ENCODE data around the gene RAB43.
"Not testable (repeated sequence)": the region's sequence is repeated elsewhere in the genome, so short reads cannot be mapped to it uniquely, and the experiment has no call there.

RAB43 gene

GRCh38 chr3:129087138-129087702 is 34.4 kb downstream of the RAB43 start:
- no peak for DNase-seq

DNA sequence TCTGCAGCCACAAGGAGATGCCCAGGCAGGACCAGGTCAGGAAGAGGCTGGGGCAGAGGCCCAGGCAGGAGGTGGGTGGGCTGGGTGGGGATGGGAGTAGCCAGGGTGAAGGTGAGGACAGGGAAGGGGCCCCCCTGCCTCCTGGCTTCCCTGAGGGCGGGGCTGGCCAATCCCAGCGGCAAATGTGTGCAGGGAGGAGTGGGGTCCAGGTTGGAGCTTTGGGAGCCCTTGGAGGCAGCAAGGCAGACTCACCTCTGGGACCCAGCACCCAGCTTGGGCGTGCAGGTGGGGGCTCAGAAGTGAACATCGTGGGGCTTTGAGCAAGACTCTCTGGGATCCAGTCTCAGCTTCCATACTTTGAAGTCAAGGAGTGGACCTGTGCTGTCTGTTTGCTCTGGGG is 35.8 kb downstream of the RAB43 start:
- no peak for DNase-seq

DNA sequence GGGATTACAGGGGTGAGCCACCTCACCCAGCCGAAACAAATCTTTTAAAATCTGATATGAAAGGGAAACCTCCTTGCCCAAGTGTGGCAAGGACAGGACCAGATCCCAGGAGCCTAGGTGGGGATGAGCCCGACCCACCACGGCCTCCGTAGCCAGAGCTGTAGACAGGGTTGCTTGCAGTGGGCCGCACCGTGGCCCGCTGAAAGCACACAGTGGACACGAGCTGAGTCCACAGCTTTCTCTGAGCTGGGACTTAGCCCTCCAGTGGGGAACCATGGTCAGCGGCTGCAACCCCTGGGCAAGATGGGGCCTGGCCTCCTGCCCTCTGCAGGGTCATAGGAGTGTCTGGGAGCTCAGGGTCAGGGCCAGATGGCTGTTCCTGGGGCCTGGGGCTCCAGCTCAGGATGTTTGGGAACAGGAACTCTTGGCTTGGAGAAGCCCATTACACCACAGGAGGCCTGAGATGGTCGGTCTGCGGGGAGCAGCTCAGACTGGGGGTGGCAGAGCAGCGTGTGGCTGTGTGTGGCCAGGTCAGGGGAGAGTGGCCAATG is 36.4 kb downstream of the RAB43 start:
- DNase-seq, result no peak

GRCh38 chr3:129084501-129084900 is 37.1 kb downstream of the RAB43 start:
- DNase-seq, result no peak

DNA sequence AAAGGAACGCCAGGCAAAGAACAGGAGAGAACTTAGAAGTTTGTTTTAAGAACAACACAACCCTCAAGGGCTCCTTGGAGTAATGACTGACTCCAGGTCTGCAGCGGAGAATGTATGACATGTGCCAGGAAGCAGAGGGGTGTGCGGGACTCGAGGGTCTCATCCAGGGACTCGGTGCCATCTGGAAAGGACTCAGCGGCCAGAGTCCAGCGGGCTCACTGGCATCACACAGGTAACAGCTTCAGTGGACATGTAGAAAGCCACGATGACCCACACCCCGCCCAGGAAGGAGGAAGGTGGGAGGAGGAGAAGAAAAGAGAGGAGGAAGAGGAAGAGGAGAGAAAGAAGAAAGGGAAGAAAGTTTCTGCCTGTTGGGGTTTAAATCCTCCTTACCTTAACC is 39.6 kb downstream of the RAB43 start:
- no peak for DNase-seq

GRCh38 chr3:129081503-129081902 is 40.1 kb downstream of the RAB43 start:
- DNase-seq, result no peak

- no peak for DNase-seq
These were observed 43.1 kb downstream of the RAB43 start for GRCh38 chr3:129078510-129078909.

- DNase-seq, result no peak
These were observed 44.4 kb downstream of the RAB43 start for GRCh38 chr3:129077222-129077621.

DNA sequence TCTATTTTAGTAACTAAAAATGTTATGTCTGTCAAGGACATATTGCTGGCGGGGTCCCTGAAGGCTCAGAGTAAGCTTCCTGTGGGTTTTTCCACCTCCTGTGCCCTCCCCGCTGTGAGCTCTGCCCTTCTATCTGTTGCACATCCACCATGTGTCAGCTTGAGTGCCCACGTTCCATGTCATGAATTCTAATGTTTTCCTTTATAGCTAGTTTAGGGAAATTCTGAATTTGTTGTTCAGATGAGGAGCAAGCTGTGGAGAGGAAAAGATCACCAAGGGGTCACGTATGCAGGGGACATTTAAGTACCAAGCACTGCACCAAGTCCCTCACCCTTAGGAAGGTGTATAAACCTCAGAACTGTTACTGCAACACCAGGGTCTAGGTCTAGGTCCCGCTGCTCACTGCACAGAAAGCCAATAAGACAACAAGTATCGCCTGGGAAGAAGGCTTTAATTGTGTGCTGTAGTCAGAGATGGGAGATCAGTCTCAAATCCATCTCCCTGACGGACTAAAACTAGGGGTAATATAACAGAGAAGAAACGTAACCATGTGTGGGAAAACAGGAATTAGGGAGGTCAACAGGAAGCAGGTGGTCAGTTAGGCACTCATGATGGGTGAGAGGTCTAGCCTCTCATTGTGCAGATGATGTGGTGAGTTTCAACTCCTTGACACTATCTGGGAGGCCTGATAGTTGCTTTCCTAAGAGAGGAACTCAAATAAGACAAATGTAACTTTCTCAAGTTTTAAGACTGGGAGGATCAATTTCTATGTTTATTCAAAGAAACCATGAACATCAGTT is 51.3 kb downstream of the RAB43 start:
- no peak for DNase-seq

GRCh38 chr3:129069313-129070085 is 52.1 kb downstream of the RAB43 start:
- DNase-seq, result not testable (repeated sequence)

DNA sequence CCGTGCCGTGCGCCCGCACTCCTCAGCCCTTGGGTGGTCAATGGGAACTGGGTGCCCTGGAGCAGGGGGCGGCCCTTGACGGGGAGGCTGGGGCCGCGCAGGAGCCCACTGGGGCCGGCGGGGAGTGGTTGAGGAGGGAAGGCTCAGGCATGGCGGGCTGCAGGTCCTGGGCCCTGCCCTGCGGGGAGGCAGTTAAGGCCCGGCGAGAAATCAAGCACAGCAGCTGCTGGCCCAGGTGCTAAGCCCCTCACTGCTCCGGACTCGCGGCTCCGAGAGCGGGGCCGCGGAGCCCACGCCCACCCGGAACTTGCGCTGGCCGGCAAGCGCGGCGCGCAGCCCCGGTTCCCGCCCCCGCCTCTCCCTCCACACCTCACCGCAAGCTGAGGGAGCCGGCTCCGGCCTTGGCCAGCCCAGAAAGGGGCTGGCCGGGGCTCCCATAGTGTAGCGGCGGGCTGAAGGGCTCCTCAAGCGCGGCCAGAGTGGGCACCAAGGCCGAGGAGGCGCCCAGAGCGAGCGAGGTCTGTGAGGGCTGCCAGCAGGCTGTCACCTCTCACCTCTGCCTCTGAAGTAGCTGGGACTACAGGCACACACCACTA is 53.2 kb downstream of the RAB43 start:
- no peak for DNase-seq

GRCh38 chr3:129067719-129068118 is 53.9 kb downstream of the RAB43 start:
- DNase-seq, result not testable (repeated sequence)

DNA sequence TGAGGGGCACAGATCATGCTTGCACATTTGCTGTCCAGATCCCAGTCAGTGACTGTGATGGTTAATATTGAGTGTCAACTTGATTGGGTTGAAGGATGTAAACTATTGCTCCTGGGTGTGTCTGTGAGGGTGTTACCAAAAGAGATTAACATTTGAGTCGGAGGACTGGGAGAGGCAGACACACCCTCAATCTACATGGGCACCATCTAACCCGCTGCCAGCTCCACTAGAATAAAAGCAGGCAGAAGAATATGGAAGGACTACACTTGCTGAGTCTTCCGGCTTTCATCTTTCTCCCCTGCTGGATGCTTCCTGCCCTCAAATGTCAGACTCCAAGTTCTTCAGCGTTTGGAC is 55.9 kb downstream of the RAB43 start:
- DNase-seq, result no peak

GRCh38 chr3:129065016-129065719 is 56.4 kb downstream of the RAB43 start:
- no peak for DNase-seq

DNA sequence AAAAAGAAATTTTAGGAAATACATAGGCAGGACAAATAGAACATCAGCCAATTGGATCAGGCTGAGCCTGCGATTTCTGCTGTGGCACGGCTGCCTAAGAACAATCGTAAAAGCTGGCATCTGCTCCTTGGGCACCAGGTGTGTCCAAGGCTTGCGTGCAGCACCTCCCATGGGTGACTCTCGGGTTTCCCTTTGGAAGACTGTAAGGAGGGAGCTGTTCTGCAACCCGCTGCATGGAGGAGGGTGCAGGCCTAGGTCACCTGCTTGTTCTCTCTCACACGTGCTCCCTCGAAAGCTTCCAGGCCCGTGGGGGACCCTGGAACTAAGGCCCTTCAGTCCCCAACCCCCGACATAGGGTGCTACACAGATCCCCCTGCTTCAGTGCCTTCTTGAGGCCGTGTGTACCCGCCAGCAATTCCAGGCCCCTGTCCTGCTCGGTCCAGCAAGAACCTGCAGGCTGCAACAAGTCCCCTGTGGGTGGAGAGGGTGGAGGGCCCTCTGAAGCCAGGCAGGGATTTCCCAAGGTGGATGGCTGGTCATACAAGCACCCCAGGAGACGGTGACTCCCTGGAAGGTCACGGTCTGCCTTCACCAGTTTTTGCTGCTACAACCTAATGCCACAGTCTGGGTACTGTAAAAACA is 57.6 kb downstream of the RAB43 start:
- DNase-seq, result no peak

GRCh38 chr3:129063091-129063640 is 58.4 kb downstream of the RAB43 start:
- no peak for DNase-seq

DNA sequence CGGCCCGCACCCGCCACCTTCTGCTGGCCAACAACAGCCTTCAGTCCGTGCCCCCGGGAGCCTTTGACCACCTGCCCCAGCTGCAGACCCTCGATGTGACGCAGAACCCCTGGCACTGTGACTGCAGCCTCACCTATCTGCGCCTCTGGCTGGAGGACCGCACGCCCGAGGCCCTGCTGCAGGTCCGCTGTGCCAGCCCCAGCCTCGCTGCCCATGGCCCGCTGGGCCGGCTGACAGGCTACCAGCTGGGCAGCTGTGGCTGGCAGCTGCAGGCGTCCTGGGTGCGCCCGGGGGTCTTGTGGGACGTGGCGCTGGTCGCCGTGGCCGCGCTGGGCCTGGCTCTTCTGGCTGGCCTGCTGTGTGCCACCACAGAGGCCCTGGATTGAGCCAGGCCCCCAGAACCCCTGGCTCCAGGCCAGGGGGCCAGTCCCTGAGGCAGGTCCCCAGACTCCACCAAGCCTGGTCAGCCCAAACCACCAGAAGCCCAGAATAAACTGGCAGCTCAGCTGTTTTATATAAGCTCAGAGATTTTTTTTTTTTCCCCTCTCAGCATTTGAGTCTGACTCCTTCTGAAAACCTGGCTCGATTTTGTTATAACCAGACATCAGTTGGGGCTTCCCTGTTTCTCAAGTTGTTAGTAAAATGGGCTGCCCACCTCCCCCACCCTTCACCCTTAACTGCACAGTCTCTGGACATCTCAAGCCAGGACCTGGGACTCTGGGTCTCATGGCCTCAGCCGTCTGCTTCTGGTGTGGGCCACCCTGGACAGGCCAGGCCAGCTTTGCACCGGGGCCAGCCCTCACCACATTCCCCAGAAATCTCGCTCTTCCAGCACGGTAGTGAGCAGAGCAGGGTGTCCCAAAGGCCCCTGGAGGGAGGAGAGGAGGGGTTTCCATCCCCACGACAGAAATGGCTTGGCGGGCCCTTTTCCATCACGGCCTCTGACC is 59.4 kb downstream of the RAB43 start:
- no peak for DNase-seq

DNA sequence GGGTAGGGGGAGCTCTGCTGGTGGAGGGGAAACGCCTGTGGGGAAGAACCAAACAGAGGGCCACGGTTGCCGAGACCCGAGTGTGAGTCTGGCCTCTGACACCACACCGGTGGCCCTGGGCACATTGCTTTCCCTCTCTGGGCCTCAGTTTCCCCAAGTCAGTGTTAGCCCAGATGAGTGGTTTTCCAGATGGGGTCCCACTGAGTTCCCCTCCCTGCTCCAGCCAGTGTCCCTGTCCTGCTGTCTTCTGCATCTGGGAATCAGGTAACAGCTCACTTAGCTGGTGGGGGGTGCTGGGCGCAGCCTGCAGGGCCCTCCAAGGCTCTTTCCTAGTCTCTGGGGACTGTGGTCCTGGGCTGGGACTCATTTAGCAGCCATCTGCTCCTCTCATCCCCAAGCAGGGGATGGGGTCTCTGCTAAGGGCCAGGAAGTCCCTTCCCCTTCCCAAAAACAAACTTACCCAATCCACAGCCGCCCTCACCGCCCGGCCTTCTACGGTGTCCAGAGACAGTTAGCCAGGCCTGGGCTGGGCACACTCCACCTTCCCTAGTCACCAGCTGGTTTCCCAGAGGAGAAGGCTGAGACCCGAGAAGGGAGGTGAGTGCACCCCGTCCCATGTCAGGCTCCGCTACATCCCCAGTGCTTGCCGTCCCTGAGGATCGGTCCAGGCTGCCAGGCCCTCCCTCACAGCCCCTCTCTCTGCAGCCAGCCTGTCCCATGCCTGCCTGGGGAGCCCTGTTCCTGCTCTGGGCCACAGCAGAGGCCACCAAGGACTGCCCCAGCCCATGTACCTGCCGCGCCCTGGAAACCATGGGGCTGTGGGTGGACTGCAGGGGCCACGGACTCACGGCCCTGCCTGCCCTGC is 60.3 kb downstream of the RAB43 start:
- DNase-seq, result no peak

DNA sequence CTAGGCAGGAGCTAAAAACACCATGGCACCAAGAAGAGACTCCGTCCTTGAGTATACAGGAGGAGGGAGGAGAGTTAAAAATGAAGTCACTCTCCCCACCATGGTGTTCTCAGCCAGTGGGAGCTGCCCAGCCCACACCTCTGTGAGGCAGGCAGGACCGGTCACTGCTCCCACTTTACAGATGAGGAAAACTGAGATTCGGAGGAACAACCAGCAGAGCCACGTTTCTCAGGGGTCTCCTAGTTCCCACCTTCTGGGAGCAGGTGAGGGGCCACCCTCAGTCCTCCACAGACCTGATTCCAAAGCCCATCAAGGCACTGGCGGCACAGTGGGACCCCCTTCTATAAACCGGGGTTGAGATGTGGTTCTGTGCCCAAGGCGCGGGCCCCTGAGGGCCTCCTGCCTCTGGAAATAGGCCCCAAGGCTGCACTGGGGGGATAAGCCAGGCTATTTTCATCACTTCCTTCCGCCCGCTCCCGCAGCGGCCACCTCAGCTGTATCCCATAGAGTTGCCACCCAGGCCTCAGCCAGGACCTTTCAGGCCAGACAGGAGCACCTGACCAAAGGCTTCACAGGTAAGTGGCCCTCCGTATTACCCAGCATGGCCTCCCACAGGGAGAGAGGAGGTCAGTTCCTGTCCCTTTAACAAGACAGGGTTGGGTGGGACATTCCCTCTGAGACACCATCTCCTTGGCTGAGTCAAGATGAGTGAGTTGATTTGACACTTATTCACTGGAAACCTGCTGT is 61.2 kb downstream of the RAB43 start, which contains the start of gene GP9:
Gene GP9, plus strand, starts transcription at position 504 of the 747 bp plus-strand sequence. CDS start 961 bp downstream, outside the sequence.
- DNase-seq, result no peak

Data from DMS53 (cell line).